Peyer's patch (tissue), 4 donors: Measurements from ENCODE around the gene MRTFB. TPM values are rescaled to one million over a fixed set of nuclear protein-coding genes. Genes with fewer than 3 reads are reported as not detected.
A peak's percentile ranks its signal among the peaks of the same experiment; 100 is the strongest.

ENCODE experiments used
- DNase-seq, 3 donors: peaks; one replicate each; pipeline ENCODE4 v3.0.0-alpha.2; 2017 to 2019
- H3K27ac ChIP-seq, 4 donors: fragments of 200-600 bp; sonication (generic); one replicate each; pipeline ENCODE4 v1.5.1; 2016 to 2019
- H3K27me3 ChIP-seq, 2 donors: fragments of 200-600 bp; sonication (generic); one replicate each; pipeline ENCODE4 v1.5.1; 2019
- H3K36me3 ChIP-seq, 3 donors: fragments of 200-600 bp; sonication (generic); one replicate each; pipeline ENCODE4 v1.5.1; 2016 to 2019
- H3K4me1 ChIP-seq, 4 donors: fragments of 200-600 bp; sonication (generic); one replicate each; pipeline ENCODE4 v1.5.1; 2016 to 2019
- H3K4me3 ChIP-seq, 4 donors: fragments of 200-600 bp; sonication (generic); 1 replicate in 3 of 4; 2 replicates in 1 of 4; pipeline ENCODE4 v1.5.1; 2016 to 2019; ENCODE audit warnings: mild to moderate bottlenecking in 1 of 4
- H3K9me3 ChIP-seq, 4 donors: fragments of 200-600 bp; sonication (generic); one replicate each; pipeline ENCODE4 v1.5.1; 2016 to 2019; ENCODE audit warnings: mild to moderate bottlenecking in 1 of 4
- CTCF ChIP-seq, 6 experiments: fragments of 450-650 bp in 4 of 6; fragments of 200-600 bp in 2 of 6; sonication (generic) in 1 of 6; IDR thresholded peaks; one replicate each; pipeline ENCODE4 v1.5.1; 2017 to 2019; ENCODE audit warnings: antibody characterized with exemption in 6 of 6, mild to moderate bottlenecking in 3 of 6, moderate library complexity in 1 of 6
- POLR2A ChIP-seq, 2 donors: fragments of 450-650 bp; IDR thresholded peaks; one replicate each; pipeline ENCODE4 v1.5.1; 2017; ENCODE audit warnings: antibody characterized with exemption in 2 of 2, mild to moderate bottlenecking in 2 of 2, moderate library complexity in 2 of 2
- total RNA-seq, 4 donors: library from RNA; depleted of rRNA; stranded (reverse); fragments of >200 nt; gene quantifications; one replicate each; pipeline ENCODE4 v1.1.0, GENCODE V29; 2016

Gene MRTFB
- total RNA-seq, 4 donors from 2014 or later = 42.2 to 136 (median 68.7) TPM

GRCh38 chr16:14202095-14202494 lies 131.0 kb downstream of the MRTFB start:
- H3K36me3 ChIP-seq = no peaks in the 10 kb centered on the region
- H3K27me3 ChIP-seq = no peaks in the 10 kb centered on the region
- TF ChIP-seq POLR2A (IDR thresholded peaks at IDR 0.05) = no peak
- TF ChIP-seq CTCF (IDR thresholded peaks at IDR 0.05) = no peak
- H3K9me3 ChIP-seq = no peaks in the 10 kb centered on the region
- H3K4me1 ChIP-seq = peaks cover 0 to 8% (median 0%) of the 10 kb centered on the region in 4 donors
- H3K4me3 ChIP-seq = peak overlapping the region in 2 of 4 donors; percentile 6 to 15
- no peak for DNase-seq
- H3K27ac ChIP-seq = peak overlapping the region in 2 of 4 donors; percentile 8 to 11

- TF ChIP-seq CTCF (IDR thresholded peaks at IDR 0.05) = peak in 5 of 6 experiments; percentile 16 to 66 (median 59)
- no peak for TF ChIP-seq POLR2A (IDR thresholded peaks at IDR 0.05)
- DNase-seq = no peak
- Histone ChIP-seq H3K27ac (peak overlapping the region in 2 of 4 donors; percentile 8 to 11), H3K27me3 (no peaks in the 10 kb centered on the region), H3K4me1 (peaks cover 0 to 8% (median 0%) of the 10 kb centered on the region in 4 donors), H3K36me3 (no peaks in the 10 kb centered on the region), H3K4me3 (peak overlapping the region in 2 of 4 donors; percentile 6 to 15), H3K9me3 (no peaks in the 10 kb centered on the region)
These were observed 131.6 kb downstream of the MRTFB start for GRCh38 chr16:14202697-14203096.

- Histone ChIP-seq H3K4me1 (peaks cover 0 to 8% (median 0%) of the 10 kb centered on the region in 4 donors), H3K4me3 (no peak overlapping the region), H3K9me3 (no peaks in the 10 kb centered on the region), H3K36me3 (no peaks in the 10 kb centered on the region), H3K27me3 (no peaks in the 10 kb centered on the region), H3K27ac (peak overlapping the region in 2 of 4 donors; percentile 8 to 20)
- TF ChIP-seq CTCF (IDR thresholded peaks at IDR 0.05) (no peak), POLR2A (IDR thresholded peaks at IDR 0.05) (no peak)
- no peak for DNase-seq
These were observed 132.0 kb downstream of the MRTFB start for GRCh38 chr16:14203166-14203565.

- H3K27me3 ChIP-seq = no peaks in the 10 kb centered on the region
- DNase-seq = no peak
- peaks cover 0 to 8% (median 0%) of the 10 kb centered on the region in 4 donors for H3K4me1 ChIP-seq
- TF ChIP-seq CTCF (IDR thresholded peaks at IDR 0.05) = no peak
- no peak for TF ChIP-seq POLR2A (IDR thresholded peaks at IDR 0.05)
- H3K9me3 ChIP-seq = no peaks in the 10 kb centered on the region
- no peaks in the 10 kb centered on the region for H3K36me3 ChIP-seq
- no peak overlapping the region for H3K27ac ChIP-seq
- H3K4me3 ChIP-seq = no peak overlapping the region
These were observed 134.5 kb downstream of the MRTFB start for GRCh38 chr16:14205666-14206065.

GRCh38 chr16:14211856-14212543 lies 140.9 kb downstream of the MRTFB start:
- Histone ChIP-seq H3K4me3 (no peak overlapping the region), H3K4me1 (no peaks in the 10 kb centered on the region), H3K36me3 (peaks cover 0 to 14% (median 0%) of the 10 kb centered on the region in 3 donors), H3K27me3 (no peaks in the 10 kb centered on the region), H3K27ac (no peak overlapping the region), H3K9me3 (no peaks in the 10 kb centered on the region)
- TF ChIP-seq CTCF (IDR thresholded peaks at IDR 0.05) (no peak), POLR2A (IDR thresholded peaks at IDR 0.05) (no peak)
- no peak for DNase-seq
